ENCODE data around the gene ADAP1. TPM values are rescaled to one million over a fixed set of nuclear protein-coding genes. Genes with fewer than 3 reads are reported as not detected.
A peak's percentile ranks its signal among the peaks of the same experiment; 100 is the strongest.

Gene ADAP1
- total and polyA plus RNA-seq, 2 of the 13 experiments (the other 11 are each of a cell fraction or from before 2014, with no cell fraction given), result 10.5 to 24.6 TPM

DNA sequence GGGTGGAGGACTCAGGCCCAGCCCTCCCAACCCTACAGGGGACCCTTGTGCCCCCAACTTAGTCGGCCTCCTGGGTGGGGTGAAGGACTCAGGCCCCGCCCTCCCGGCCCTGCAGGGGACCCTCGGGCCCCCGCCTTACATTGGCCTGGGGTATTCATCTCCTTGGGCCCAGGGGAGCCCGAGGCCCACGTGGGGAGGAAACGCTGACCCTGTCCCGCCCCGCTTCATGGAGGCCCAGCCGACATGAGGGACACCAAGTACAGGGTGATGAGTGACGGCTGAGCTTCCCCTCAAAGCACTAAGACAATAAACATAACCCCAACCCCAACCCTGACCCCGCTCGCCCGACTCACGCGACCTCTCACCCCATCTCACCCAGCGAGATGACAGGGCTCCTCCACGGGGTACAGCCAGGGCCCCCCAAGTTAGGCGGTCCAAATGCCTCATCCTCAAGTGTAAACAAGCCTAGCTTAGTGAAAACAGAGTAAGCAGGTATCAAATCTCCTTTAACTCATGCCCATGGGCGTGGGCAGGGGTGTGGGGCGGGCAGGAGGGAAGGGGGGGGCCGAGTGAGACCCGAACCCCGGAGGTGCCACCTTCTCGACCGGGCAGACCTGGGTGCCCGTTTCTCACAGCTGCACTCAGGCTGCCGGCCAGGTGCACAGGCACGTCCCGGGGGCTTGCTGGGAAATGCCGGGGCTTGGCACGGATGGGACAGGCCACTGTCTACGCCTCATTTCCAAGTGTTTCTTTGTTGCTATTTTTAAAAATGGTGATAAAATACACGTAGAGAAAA is 36.7 kb upstream of the ADAP1 start (continued):
- TF ChIP-seq TEAD2 (CRISPR knock-in tag; IDR thresholded peaks at IDR 0.05), result no peak
- no peak for TF ChIP-seq U2AF2 (IDR thresholded peaks at IDR 0.05; ENCODE audit: low read depth, low read length)
- no peak for TF ChIP-seq HOXA7 (CRISPR knock-in tag; IDR thresholded peaks at IDR 0.05)
- TF ChIP-seq, protein P1, sequence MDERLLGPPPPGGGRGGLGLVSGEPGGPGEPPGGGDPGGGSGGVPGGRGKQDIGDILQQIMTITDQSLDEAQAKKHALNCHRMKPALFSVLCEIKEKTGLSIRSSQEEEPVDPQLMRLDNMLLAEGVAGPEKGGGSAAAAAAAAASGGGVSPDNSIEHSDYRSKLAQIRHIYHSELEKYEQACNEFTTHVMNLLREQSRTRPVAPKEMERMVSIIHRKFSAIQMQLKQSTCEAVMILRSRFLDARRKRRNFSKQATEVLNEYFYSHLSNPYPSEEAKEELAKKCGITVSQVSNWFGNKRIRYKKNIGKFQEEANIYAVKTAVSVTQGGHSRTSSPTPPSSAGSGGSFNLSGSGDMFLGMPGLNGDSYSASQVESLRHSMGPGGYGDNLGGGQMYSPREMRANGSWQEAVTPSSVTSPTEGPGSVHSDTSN (CRISPR knock-in tag; IDR thresholded peaks at IDR 0.05), result 0 out of 2 replicates have a peak, but pooled peaks have one; percentile 9
- no peak for TF ChIP-seq NCOA1 (CRISPR knock-in tag; IDR thresholded peaks at IDR 0.05)
- TF ChIP-seq SMAD9 (CRISPR knock-in tag; IDR thresholded peaks at IDR 0.05), result no peak
- TF ChIP-seq, protein P2, sequence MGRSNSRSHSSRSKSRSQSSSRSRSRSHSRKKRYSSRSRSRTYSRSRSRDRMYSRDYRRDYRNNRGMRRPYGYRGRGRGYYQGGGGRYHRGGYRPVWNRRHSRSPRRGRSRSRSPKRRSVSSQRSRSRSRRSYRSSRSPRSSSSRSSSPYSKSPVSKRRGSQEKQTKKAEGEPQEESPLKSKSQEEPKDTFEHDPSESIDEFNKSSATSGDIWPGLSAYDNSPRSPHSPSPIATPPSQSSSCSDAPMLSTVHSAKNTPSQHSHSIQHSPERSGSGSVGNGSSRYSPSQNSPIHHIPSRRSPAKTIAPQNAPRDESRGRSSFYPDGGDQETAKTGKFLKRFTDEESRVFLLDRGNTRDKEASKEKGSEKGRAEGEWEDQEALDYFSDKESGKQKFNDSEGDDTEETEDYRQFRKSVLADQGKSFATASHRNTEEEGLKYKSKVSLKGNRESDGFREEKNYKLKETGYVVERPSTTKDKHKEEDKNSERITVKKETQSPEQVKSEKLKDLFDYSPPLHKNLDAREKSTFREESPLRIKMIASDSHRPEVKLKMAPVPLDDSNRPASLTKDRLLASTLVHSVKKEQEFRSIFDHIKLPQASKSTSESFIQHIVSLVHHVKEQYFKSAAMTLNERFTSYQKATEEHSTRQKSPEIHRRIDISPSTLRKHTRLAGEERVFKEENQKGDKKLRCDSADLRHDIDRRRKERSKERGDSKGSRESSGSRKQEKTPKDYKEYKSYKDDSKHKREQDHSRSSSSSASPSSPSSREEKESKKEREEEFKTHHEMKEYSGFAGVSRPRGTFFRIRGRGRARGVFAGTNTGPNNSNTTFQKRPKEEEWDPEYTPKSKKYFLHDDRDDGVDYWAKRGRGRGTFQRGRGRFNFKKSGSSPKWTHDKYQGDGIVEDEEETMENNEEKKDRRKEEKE (IDR thresholded peaks at IDR 0.05), result no peak
- no peak; a peak in 1 of 4 replicates for TF ChIP-seq EP300 (IDR thresholded peaks at IDR 0.05; ENCODE audit: low read depth in 2 of 2, low read length in 2 of 2)
- no peak; the same call in 1 of the 2 replicates for TF ChIP-seq EP300 (CRISPR knock-in tag; IDR thresholded peaks at IDR 0.05; ENCODE audit: borderline replicate concordance)
- no peak for TF ChIP-seq SKI (IDR thresholded peaks at IDR 0.05; ENCODE audit: partially characterized antibody)
- no peak for TF ChIP-seq YY1 (IDR thresholded peaks at IDR 0.05; ENCODE audit: insufficient read depth, insufficient replicate concordance, low read depth, low read length)
- TF ChIP-seq ARNTL (CRISPR knock-in tag; IDR thresholded peaks at IDR 0.05), result no peak
- TF ChIP-seq NFKBIZ (CRISPR knock-in tag; IDR thresholded peaks at IDR 0.05), result no peak
- TF ChIP-seq ZBTB21 (CRISPR knock-in tag; IDR thresholded peaks at IDR 0.05), result no peak
- TF ChIP-seq, protein P3, sequence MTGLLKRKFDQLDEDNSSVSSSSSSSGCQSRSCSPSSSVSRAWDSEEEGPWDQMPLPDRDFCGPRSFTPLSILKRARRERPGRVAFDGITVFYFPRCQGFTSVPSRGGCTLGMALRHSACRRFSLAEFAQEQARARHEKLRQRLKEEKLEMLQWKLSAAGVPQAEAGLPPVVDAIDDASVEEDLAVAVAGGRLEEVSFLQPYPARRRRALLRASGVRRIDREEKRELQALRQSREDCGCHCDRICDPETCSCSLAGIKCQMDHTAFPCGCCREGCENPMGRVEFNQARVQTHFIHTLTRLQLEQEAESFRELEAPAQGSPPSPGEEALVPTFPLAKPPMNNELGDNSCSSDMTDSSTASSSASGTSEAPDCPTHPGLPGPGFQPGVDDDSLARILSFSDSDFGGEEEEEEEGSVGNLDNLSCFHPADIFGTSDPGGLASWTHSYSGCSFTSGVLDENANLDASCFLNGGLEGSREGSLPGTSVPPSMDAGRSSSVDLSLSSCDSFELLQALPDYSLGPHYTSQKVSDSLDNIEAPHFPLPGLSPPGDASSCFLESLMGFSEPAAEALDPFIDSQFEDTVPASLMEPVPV (CRISPR knock-in tag; IDR thresholded peaks at IDR 0.05), result no peak
- no peak for TF ChIP-seq HNF4A (CRISPR knock-in tag; IDR thresholded peaks at IDR 0.05)
- TF ChIP-seq ZNF260 (CRISPR knock-in tag; IDR thresholded peaks at IDR 0.05; ENCODE audit: borderline replicate concordance, low read depth), result no peak
- peak; percentile 57 for TF ChIP-seq HOXA3 (CRISPR knock-in tag; IDR thresholded peaks at IDR 0.05)
- TF ChIP-seq KDM5B (CRISPR knock-in tag; IDR thresholded peaks at IDR 0.05; ENCODE audit: borderline replicate concordance), result no peak; the same call in 1 of the 2 replicates
- TF ChIP-seq ZNF549 (CRISPR knock-in tag; IDR thresholded peaks at IDR 0.05), result no peak
- TF ChIP-seq NONO (IDR thresholded peaks at IDR 0.05), result no peak
- peak; percentile 63 for TF ChIP-seq NONO (CRISPR knock-in tag; conservative IDR thresholded peaks at IDR 0.05)
- TF ChIP-seq, protein P4, sequence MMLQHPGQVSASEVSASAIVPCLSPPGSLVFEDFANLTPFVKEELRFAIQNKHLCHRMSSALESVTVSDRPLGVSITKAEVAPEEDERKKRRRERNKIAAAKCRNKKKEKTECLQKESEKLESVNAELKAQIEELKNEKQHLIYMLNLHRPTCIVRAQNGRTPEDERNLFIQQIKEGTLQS (CRISPR knock-in tag; IDR thresholded peaks at IDR 0.05), result no peak
- TF ChIP-seq KDM4B (CRISPR knock-in tag; IDR thresholded peaks at IDR 0.05), result no peak
- TF ChIP-seq, protein P5, sequence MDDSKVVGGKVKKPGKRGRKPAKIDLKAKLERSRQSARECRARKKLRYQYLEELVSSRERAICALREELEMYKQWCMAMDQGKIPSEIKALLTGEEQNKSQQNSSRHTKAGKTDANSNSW (CRISPR knock-in tag; IDR thresholded peaks at IDR 0.05; ENCODE audit: borderline replicate concordance), result no peak
- no peak for TF ChIP-seq DPF2 (CRISPR knock-in tag; IDR thresholded peaks at IDR 0.05; ENCODE audit: borderline replicate concordance, low read depth)
